Activated CD4-positive, alpha-beta T cell treated with anti-CD3 and anti-CD28 coated beads, Interleukin-2, amount 50 U/mL, for 16 hours (primary cell): ENCODE measurements around the gene SNX1.
A peak's percentile ranks its signal among the peaks of the same experiment; 100 is the strongest.

Source experiments
- DNase-seq: peaks from one replicate; pipeline ENCODE4 v3.0.0-alpha.2; 2020

The SNX1 gene

DNA sequence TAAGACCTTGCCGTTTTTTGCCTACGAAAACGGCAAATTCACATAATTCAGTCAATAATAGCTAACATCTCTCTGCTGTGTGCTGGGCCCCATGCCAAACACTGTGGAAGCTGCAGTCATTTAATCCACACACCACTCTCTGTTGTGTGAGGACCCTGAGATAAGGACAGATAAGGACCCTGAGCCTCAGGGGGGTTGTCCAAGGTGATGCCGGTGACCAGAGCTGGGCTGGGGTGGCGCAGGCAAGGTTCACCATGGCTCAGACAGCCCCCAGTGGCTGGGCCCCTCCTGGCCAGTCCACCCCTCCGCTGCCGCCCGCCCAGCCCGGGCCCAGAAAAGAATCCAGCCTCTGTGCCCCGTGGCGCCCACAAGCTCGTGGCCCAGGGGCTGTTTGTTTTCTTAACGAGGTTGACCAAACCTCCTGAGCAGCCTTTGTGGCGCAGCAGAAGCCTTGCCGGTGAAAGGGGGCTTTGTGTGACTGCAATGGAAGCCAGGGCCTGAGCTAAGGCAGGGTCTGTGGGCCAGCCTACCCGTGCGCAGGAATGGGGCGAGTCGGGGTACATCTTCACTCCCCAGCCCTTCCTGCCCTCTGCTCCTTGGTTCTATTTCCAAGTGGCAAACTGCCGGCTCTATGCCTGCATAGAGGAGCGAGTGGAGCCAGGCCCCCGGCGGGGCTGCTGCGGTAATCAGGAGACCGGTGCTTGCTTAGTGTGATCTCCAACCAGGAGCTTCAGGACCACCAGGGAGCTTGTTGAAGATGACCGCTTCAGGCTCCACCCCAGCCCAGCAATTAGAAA, 51.3 kb downstream of the SNX1 start:
- DNase-seq, result no peak

DNA sequence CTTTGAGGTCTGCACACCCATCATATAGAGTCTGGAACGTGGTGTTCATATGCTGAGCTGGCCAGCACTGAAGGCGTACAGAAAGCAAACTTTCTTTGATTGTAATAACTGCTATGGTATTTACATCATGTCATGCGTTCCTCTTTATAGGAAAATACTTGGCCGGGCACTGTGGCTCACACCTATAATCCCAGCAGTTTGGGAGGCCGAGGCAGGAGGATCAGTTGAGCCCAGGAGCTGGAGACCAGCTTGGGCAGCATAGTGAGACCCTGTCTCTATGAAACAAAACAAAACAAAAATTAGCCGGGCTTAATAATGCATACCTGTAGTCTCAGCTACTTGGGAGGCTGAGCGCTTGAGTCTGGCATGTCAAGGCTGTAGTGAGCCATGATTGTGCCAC, 52.4 kb downstream of the SNX1 start:
- no peak for DNase-seq

DNA sequence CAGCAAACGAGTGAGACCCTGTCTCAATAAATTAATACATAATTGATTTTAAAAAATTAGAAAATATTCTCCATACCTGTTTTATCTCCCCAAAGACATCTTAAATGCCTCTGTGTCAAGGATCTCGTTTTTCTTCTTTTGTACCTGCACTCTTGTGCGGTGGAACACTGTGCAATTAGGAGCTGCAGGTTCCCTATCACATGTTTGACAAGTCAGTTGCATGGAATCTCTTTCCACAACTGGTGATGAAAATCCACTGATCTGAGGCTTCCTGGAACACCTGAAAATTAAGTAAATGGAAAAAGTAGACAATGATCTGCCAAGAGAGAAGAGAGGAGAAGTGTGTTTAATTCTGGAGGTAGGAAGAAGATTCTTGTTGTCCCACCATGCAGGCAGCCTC, 52.8 kb downstream of the SNX1 start:
- no peak for DNase-seq

DNA sequence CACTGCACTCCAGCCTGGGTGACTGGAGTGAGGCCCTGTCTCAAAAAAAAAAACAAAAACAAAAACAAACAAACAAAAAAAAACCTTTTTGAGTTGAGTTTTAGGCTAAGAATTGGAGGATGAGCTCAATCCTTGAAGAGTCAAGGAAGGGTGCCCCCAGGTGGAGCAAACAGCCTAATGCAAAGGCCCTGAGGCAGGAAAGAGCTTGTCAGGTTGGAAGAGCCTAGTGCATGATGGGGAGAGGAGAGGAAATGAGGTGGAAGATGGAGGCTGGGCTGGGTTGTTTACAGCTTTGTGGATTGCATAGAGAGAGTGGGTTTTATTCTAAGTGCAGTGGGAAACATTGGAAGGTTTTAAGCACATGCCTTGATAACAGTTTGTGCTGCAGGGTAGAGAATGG, 53.6 kb downstream of the SNX1 start:
- peak; percentile 51 for DNase-seq

DNA sequence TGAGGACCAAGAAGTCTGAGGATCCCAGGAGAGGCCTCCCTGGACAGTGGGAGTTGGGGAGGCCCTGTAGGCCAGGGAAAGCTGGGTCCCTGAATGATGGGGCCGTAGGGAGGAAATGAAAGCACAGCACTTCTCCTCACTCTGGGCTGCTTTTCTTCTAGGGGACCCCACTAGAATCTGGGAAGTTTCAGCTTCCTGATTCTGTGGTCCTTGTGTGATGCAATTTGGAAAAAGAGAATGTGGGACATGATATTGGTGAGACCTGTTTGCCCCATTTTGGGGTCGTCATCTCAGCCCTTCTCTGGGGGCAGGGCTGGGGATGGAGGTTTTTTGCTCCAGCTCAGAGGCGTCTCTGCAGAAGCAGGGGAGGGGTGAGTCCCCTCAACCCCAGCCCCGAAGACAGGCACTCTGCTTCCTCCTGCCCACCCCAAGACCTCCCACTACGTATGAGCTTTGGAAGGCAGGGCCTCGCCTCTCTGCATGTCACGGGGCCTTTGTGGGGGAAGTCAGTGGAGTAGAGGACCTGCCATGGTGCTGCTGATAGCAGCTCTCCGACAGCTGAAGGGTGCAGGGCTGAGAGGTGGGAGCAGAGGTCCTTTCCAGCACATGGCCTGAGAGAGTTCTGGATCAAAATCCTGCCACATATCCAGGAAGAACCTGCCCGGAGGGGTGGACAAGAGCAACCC, 54.3 kb downstream of the SNX1 start:
- DNase-seq, result no peak

DNA sequence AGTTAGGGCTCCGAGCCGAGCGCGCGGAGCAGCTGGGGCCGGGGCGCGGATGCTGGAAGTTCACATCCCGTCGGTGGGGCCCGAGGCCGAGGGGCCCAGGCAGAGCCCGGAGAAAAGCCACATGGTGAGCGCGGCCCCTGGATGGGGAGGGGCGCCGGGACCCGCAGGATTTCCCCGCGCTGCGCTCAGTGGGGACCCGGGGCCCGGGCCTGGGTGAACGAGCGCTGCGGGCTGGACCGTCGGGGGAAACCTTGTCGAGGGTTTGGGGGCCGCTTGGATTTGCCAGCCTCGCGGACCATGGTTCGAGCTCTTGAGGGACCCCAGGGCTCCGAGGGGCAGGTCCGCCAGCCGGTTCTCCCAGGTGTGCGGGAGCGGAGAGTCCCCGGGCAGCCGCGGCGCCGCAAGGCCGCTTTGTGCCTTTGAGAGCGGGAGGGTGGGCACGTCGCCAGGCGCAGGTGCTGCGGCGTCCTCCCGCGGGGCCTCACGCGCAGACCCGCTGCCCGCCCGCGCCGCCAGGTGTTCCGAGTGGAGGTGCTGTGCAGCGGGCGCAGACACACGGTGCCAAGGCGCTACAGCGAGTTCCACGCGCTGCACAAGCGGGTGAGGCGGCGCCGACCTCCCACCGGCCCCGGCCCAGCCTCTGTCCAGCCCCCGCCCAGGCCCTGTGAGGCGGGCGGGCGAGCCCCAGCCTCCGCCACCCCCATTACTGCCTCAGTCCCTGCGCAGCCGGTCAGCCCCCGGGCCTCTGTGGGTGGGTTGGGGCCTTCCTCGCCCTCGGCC, 56.1 kb downstream of the SNX1 start, which contains the start of gene SNX22:
Gene SNX22, plus strand, starts transcription at position 5 of the 780 bp plus-strand sequence. Its CDS starts 45 bp downstream, at position 50.
- DNase-seq, result no peak

DNA sequence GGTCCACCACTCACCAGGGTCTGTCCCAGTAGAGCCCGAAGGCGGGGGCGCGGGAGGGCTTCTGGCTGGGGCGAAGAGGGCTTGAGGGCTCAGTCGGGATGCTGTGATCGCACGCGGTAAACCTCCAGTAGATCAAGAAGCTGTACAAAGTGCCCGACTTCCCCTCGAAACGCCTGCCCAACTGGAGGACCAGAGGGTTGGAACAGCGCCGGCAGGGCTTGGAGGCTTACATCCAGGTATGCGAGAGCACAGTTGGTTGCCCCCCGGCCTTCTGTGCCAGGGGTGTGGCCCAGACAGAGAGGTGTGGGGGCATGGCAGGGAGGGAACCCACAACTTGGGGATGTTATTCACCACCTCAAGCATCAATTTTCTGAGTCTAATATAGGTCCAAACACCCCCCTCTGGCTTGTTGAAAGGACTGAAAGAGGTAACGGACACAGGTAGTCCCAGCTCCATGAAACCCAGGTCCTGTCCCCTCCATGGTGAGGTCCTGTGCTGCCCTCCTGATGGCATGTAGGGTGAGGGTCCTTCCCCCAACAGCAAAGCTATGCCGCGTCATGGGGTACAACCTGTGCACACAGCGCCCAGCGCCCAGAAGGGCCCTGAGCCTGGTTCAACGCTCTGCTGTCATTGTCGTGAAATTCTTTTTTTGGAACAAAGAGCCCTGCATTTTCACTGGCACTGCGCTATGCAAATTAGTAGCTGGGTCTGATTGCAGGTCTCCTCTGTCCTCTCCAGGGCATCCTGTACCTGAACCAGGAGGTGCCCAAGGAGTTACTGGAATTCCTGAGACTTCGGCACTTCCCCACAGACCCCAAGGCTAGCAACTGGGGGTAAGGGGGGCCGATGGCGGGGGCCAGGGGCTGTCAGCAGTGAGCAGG, 57.0 kb downstream of the SNX1 start:
- no peak for DNase-seq

DNA sequence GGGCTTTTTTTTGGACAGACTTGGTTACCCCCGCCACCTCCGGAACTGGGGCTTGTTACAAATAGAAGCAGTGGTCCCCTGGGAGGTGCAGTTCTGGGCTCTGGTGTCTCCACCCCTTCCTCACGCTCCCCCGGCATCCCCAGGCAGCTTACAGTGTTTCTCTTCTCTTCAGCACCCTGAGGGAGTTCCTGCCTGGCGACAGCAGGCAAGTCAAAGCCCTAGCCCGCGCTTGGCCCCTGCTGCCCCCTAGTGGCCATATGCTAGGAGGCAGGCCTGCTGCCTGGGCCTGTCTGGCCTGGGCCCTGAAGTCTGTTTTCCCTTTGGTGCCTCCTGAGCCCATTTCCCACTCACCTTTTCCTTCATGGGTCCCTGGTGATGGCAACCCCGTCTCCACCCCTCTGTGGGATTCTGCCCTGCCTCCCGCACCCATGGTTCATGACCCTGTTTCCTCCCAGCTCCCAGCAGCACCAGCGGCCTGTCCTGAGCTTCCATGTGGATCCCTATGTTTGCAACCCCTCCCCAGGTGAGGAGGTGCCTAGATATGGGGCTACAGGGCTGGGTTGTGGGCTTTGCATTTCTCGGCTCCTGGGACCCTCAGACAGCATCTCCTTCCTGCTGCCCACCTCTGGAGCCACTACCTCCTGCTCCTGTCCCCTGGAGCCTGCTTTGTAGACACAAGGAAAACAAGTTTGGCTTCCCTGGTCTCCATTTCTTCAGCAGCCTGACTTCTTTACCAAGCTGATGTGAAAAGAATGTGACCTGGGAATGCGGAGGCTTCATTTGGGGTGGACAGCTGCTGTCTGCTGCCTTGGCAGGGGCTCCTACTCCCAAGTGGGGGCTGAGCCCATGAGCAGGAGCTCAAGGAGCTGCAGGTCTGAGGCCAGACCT, 57.9 kb downstream of the SNX1 start:
- DNase-seq, result peak; percentile 93

DNA sequence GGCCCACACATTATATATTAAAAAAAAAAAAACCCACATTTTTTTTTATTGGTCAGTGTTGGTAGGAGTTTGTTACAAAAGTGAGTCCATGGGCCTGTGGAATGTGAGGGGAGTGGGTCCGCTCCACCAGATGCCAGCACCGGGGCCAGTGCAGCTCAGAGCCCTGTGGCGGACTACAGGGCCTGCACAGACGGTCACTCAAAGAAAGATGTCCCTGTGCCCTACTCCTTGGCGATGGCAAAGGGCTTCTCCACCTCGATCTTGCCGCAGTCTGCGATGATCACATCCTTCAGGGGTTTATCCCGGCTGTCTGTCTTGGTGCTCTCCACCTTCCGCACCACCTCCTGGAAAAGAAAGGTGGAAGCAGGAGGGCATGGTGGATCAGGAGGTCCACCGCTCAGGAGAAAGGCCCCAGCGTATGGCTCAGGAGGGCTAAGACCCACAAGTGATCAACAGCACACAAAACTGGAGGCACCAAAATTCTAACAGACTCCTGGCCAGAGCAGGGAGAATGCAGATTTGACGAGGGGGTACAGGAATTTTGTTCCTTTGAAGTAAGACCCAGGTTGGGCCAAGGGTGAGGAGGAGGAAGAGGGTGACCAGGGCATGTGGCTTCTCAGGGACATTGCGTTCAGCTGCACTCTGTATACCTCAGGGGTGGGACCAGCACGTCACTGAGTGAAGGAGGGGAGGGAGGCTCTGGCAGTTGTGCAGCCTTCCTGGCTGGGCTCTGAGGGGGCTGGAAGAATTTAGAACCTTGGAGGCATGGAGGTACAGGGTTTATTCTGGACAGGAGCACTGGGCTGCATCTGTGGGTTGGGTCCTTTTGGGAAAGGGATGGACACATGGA, 60.2 kb downstream of the SNX1 start:
- no peak for DNase-seq

DNA sequence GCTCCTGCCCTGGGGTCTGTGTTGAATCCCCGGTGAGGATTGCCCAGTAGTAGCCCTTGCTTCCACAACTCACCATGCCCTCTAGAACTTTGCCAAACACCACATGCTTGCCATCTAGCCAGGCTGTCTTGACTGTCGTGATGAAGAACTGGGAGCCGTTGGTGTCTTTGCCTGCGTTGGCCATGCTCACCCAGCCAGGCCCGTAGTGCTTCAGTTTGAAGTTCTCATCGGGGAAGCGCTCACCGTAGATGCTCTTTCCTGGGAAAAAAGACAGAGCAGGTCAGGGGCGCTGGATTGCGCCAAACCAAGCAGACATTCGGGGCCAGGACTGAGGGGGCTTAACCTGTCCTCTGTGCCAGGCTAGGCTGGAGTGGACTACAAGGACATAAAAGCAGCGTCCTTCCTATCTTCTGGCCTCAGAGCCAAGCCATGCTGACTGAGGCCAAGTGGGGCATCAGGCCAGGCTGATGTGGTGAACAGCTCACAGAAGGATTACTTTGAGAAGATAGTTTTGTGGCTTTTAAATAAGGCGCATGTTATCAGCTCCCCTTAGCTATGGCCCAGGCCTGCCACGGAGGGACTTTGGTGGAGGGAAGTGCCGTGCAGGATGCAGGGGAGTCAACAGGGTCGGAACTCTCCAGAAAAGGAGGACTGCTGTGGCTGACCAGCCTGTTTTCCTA, 61.0 kb downstream of the SNX1 start:
- no peak for DNase-seq

DNA sequence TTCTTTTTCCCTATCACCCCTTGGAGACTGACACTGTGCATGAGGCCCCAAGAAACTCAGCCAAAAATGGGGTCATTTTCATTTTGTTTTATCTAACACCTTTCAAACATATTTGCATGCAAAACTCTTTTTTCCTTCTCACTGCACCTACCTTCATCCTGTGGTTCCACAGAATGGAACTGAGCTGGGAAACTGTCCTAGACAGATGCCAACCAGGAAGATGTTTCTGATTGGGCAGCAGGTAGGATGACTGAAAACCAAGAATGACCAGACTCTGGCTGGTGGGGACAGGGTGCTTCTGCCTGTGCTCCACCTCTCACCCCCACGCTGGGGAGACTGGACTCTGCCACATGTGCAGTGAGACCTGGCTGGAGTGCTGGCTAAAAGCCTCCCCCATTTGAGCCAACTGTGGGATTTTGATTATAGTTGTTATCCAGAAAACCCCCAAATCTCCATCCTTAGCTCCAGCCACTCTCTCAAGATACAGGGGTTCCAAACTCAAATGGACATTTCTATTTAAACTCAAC, 61.9 kb downstream of the SNX1 start:
- no peak for DNase-seq

DNA sequence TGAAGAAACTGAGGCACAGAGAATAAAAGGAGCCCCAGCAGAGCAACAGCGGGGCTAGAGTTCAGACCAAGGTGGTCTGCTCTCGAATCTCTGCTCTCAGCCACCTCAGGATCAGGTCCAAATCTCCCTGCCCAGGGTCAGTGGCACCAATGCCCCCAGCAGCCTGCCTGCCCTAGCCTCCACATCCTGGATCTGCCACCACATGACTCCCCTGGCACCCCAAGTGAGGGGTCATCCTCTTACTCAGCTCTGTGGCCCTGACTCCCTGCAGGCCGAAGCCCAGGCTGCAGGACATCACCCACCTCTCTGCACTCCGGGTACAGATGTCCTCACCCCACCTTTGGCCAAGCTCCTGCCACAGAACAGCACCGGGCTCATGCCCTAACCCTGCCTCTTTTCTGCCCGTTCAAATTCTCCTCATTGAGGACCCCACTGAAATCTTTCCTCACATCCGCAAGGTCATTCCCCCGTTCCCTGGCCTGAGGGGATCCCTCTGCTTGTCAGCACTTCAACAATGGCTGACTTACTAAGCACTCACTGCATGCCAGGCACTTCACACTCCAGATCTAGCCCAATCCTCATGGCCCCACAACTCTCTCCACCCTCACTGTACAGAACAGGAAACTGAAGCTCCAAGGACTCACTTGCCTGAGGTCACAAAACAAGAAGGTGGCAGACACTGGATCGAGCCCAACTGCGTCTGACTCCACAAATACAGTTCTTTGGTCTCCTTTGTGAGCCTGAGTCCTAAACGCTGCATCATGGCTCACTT, 62.8 kb downstream of the SNX1 start:
- no peak for DNase-seq

DNA sequence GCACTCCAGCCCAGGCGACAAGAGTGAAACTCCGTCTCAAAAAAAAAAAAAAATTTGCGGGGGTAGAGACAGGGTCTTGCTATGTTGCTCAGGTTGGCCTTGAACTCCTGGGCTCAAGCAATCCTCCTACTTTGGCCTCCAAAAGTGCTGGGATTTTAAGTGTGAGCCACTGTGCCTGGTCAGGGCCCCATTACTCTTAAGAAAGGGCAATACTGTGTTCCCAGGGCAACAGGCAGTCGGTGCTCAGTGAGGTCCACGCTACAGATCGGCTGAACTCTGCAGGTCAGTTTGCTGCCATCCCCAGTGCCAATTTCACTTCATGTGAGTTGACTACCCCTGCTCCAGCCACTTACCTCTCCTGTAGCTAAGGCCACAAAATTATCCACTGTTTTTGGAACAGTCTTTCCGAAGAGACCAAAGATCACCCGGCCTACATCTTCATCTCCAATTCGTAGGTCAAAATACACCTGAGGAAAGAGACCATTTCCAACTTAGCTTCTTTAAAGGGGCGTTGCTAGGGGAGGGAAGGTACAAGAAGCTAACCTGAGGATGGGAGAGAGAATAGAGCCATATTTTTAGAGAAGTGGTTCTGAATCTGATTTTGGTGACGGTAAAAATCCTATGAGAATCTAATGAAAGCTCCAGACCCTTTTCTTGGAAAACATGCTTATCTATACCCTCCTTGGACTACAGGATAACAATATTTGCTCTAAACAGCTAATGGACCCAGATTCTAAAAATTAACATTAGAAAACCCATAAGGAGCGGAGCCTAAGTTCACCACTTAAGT, 66.1 kb downstream of the SNX1 start:
- no peak for DNase-seq

DNA sequence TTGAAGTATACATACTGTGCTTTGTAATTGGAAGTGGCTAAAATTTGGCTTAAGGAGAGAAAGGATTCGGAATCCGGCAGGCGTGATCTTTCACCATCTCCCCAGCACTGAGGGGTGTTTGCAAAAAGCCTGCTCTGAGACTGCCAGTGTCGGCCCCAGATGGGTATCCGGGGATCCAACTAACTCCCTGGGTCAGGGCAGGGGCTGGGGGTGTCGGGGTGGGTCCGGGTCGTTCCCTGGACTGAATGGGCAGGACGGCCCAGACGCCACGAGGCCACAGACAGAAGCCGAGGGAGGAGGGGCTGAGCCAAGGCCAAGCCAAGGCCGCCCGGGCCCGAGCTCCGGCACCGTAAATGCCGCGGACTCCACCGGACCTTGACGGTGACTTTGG, 66.7 kb downstream of the SNX1 start:
- no peak for DNase-seq

DNA sequence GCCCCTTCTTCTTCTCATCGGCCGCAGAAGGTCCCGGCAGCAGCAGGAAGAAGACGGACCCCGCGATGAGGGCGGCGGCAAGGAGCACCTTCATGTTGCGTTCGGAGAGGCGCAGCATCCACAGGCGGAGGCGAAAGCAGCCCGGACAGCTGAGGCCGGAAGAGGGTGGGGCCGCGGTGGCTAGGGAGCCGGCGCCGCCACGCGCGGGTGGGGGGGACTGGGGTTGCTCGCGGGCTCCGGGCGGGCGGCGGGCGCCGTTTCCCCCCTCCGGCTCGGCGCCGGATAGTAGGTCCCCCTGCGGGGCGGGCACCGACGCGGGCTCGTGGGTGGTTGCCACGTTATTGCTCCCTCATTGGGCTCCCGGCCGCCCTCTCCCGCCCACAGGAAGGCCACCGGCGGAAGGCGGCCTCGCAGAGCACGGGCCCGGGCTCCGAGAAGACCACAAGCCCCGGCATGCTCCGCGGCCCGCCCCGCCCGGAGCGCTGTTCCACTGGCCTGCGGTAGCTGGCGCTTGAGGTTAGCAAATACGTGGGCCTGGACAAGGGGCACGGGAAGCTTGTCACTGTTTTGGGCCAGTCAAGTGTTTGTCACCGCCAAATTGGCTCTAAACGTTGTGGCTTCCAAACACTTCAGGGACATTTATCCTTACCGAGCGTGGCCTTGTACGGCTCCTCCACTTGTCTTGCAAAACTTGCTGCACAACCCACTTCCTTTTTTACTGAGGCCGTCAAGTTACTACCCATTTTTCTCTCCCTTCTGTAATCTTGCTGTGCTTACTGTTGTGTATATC, 67.3 kb downstream of the SNX1 start, which contains the start of gene PPIB:
Gene PPIB, minus strand, starts transcription at position 154 of the 790 bp plus-strand sequence. Its CDS starts 36 bp downstream, at position 118.
- peak; percentile 99 for DNase-seq

DNA sequence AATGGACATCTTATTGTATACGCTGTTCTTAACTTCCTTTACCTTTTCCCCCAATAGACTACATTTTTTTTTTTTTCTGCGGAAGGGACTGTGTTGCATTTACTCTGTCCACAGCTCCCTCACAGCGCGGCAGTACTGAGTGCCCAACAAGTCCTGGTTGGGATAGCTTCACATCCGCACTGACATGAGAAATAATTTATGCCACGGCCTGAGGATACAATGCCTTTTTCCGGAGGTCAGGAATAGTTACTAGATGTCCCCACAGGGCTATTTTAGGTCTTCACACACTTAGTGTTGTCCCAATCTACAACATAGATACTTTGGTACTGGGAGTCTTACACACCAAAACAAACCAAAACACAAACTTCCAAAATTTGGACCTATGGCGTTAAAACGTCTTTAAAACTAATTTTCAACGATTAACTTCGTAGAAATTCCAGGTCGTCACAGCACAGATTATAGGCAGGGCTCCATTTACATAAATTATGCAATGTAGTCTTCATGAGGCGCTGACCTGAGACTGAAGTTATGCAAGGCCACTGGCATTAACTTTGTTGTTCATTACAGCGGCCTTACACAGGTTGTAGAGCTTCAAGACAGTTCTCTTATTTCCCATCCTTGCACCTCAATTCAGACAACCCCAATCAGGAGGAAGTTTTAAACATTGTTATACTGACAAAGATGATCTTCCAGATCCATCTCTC, 68.0 kb downstream of the SNX1 start:
- DNase-seq, result no peak
